RWPE1 (cell line): ENCODE measurements around the gene SLC39A9.
"Not testable (repeated sequence)": the region's sequence is repeated elsewhere in the genome, so short reads cannot be mapped to it uniquely, and the experiment has no call there.

Source experiments
- CTCF ChIA-PET: fragments of 350-600 bp; sonication (Branson Sonifier 250); formaldehyde crosslinking; extraction: SDS; loops from one replicate; lab custom pipeline; 2021; lab: Yijun Ruan, JAX
- POLR2A ChIA-PET: fragments of 400-600 bp; formaldehyde crosslinking; extraction: SDS; loops from one replicate; lab custom pipeline; 2020; ENCODE audit warnings: antibody characterized with exemption; ENCODE audit not compliant: low non-redundant PET; lab: Yijun Ruan, JAX
- DNase-seq: peaks from one replicate; pipeline ENCODE4 v3.0.0; 2012; ENCODE audit warnings: low spot score
- H3K27ac ChIP-seq: fragments of 450-650 bp; 2 replicates; pipeline ENCODE4 v1.5.1; 2017
- CTCF ChIP-seq: fragments of 450-650 bp; conservative IDR thresholded peaks from 2 replicates; pipeline ENCODE4 v1.5.1; 2017; ENCODE audit warnings: low read depth, mild to moderate bottlenecking

The SLC39A9 gene

GRCh38 chr14:69471916-69472315 is 73.4 kb downstream of the SLC39A9 start:
- POLR2A ChIA-PET: no interaction called here
- no peak for DNase-seq
- CTCF ChIA-PET: no interaction called here
- TF ChIP-seq CTCF: no peak
- no peak overlapping the region for H3K27ac ChIP-seq

- POLR2A ChIA-PET: no interaction called here
Measured at GRCh38 chr14:69473260-69473659, 74.8 kb downstream of the SLC39A9 start.

GRCh38 chr14:69473946-69474345 is 75.5 kb downstream of the SLC39A9 start:
- no peak for DNase-seq
- no peak for TF ChIP-seq CTCF
- POLR2A ChIA-PET: no interaction called here
- no peak overlapping the region for H3K27ac ChIP-seq
- CTCF ChIA-PET: interaction anchor here (0.6 to 1.0 kb wide), 2 partner anchors 14 to 28 kb away, joined by 3 read pairs; no protein-coding TSS in a partner anchor

More at GRCh38 chr14:69473260-69473659, 74.8 kb downstream of the SLC39A9 start:
- H3K27ac ChIP-seq: no peak overlapping the region
- DNase-seq: no peak
- TF ChIP-seq CTCF: no peak
- CTCF ChIA-PET: interaction anchor here (0.5 to 1.0 kb wide), 3 partner anchors 13 to 307 kb away, joined by 3 to 5 read pairs (median 3); no protein-coding TSS in a partner anchor

GRCh38 chr14:69475194-69475818 is 76.8 kb downstream of the SLC39A9 start:
- POLR2A ChIA-PET: no interaction called here
- peak; percentile 23; the same call in 1 of the 2 replicates for TF ChIP-seq CTCF
- DNase-seq: peak; percentile 25
- H3K27ac ChIP-seq: no peak overlapping the region
- CTCF ChIA-PET: interaction anchor here (0.5 to 2.0 kb wide), 2 partner anchors 12 to 126 kb away, joined by 3 to 7 read pairs; no protein-coding TSS in a partner anchor

- H3K27ac ChIP-seq, DNase-seq, POLR2A ChIA-PET: not testable (repeated sequence)
- CTCF ChIA-PET: interaction anchor here (0.6 to 2.0 kb wide), 7 partner anchors 10 to 345 kb away, joined by 3 to 7 read pairs (median 3); no protein-coding TSS in a partner anchor
Measured at GRCh38 chr14:69476824-69477450, 78.4 kb downstream of the SLC39A9 start.

GRCh38 chr14:69478055-69478454 is 79.6 kb downstream of the SLC39A9 start:
- POLR2A ChIA-PET, CTCF ChIA-PET, DNase-seq, H3K27ac ChIP-seq: not testable (repeated sequence)

GRCh38 chr14:69479696-69480095 is 81.2 kb downstream of the SLC39A9 start:
- no peak for DNase-seq
- no peak overlapping the region for H3K27ac ChIP-seq
- ChIA-PET POLR2A (no interaction called here), CTCF (interaction anchor here (0.8 to 1.4 kb wide), 3 partner anchors 10 to 237 kb away, joined by 3 to 5 read pairs (median 5); no protein-coding TSS in a partner anchor)
- TF ChIP-seq CTCF: no peak
